Parathyroid adenoma (tissue), 2 donors: ENCODE data around the gene MRPL55.

Source experiments
- H2AFZ ChIP-seq: fragments of 300-600 bp; sonication (generic); one replicate; pipeline ENCODE4 v1.7.0; 2017; ENCODE audit warnings: antibody characterized with exemption, mild to moderate bottlenecking
- H3K27ac ChIP-seq: fragments of 300-600 bp; sonication (generic); one replicate; pipeline ENCODE4 v1.7.0; 2017
- H3K27me3 ChIP-seq: fragments of 300-600 bp; sonication (generic); one replicate; pipeline ENCODE4 v1.7.0; 2017; ENCODE audit warnings: low read length; ENCODE audit not compliant: control insufficient read depth, insufficient read depth
- H3K36me3 ChIP-seq: fragments of 300-600 bp; sonication (generic); one replicate; pipeline ENCODE4 v1.7.0; 2017; ENCODE audit warnings: low read length; ENCODE audit not compliant: control insufficient read depth, insufficient read depth
- H3K4me1 ChIP-seq: fragments of 300-600 bp; sonication (generic); one replicate; pipeline ENCODE4 v1.7.0; 2017; ENCODE audit warnings: control low read depth
- H3K4me2 ChIP-seq: fragments of 300-600 bp; sonication (generic); one replicate; pipeline ENCODE4 v1.7.0; 2017; ENCODE audit warnings: low read length
- H3K4me3 ChIP-seq: fragments of 300-600 bp; sonication (generic); one replicate; pipeline ENCODE4 v1.7.0; 2017; ENCODE audit warnings: low read depth, low read length
- H3K79me2 ChIP-seq: fragments of 300-600 bp; sonication (generic); one replicate; pipeline ENCODE4 v1.7.0; 2017; ENCODE audit warnings: control low read depth
- H3K9ac ChIP-seq: fragments of 300-600 bp; sonication (generic); one replicate; pipeline ENCODE4 v1.7.0; 2017; ENCODE audit warnings: mild to moderate bottlenecking
- H3K9me3 ChIP-seq: fragments of 300-600 bp; sonication (generic); one replicate; pipeline ENCODE4 v1.7.0; 2017; ENCODE audit warnings: low read length; ENCODE audit not compliant: control insufficient read depth
- TF ChIP-seq, protein P1 (sequence below): fragments of 300-600 bp; sonication (generic); IDR thresholded peaks from one replicate; pipeline ENCODE4 v1.7.0; 2017; ENCODE audit warnings: antibody characterized with exemption, mild to moderate bottlenecking
- donor health status: primary hyperparathyroidism.

The MRPL55 gene

DNA sequence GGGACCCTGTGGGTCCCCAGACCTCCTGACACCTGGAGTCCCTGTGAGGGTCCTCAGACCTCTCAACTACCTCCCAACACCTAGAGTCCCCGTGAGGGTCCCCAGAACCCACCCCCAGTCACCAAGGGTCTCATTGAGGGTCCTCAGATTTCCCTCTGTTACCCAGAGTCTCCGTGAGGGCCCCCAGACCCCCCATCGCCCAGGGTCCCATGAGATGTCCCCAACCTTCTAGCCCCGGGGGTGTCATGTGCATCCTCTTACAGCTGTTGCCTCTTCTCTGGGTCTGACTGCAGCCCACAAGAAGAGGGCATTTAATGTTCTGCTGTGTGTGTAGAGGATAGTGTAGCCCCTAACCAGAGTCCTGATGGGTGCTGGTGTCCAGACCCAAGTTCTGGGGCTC lies 38.7 kb upstream of the MRPL55 start:
- Histone ChIP-seq H3K27ac (no peak overlapping the region), H3K4me2 (no peak overlapping the region), H3K9ac (no peak overlapping the region), H3K9me3 (no peaks in the 10 kb centered on the region), H2AFZ (no peak overlapping the region), H3K4me1 (peaks cover 6% of the 10 kb centered on the region), H3K79me2 (peaks cover 44% of the 10 kb centered on the region), H3K36me3 (no peaks in the 10 kb centered on the region), H3K4me3 (no peak overlapping the region), H3K27me3 (no peaks in the 10 kb centered on the region)
- TF ChIP-seq, protein P1, sequence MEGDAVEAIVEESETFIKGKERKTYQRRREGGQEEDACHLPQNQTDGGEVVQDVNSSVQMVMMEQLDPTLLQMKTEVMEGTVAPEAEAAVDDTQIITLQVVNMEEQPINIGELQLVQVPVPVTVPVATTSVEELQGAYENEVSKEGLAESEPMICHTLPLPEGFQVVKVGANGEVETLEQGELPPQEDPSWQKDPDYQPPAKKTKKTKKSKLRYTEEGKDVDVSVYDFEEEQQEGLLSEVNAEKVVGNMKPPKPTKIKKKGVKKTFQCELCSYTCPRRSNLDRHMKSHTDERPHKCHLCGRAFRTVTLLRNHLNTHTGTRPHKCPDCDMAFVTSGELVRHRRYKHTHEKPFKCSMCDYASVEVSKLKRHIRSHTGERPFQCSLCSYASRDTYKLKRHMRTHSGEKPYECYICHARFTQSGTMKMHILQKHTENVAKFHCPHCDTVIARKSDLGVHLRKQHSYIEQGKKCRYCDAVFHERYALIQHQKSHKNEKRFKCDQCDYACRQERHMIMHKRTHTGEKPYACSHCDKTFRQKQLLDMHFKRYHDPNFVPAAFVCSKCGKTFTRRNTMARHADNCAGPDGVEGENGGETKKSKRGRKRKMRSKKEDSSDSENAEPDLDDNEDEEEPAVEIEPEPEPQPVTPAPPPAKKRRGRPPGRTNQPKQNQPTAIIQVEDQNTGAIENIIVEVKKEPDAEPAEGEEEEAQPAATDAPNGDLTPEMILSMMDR: no peak

DNA sequence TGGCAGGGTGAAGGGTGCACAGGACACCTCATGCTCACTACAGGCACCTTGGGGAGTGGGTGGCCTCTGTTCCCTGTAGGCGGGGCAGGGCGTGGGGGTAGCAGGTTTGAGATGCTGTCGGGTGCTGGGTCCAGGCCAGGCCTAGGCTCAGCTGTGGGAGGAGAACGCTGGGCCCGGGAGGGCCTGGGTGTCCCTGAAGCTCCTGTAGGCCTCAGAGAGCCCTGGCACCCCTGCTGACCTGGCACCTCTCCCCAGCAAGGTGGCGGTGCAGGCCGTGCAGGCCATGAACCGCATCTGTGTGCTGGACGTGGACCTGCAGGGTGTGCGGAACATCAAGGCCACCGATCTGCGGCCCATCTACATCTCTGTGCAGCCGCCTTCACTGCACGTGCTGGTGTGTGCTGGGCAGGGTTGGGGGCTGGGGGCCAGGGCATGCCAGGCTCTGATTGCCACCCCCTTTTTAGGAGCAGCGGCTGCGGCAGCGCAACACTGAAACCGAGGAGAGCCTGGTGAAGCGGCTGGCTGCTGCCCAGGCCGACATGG lies 38.1 kb upstream of the MRPL55 start:
- Histone ChIP-seq H3K4me1 (peaks cover 6% of the 10 kb centered on the region), H3K4me3 (no peak overlapping the region), H3K9ac (no peak overlapping the region), H3K9me3 (no peaks in the 10 kb centered on the region), H2AFZ (no peak overlapping the region), H3K4me2 (no peak overlapping the region), H3K27ac (no peak overlapping the region), H3K79me2 (peaks cover 50% of the 10 kb centered on the region), H3K36me3 (no peaks in the 10 kb centered on the region), H3K27me3 (no peaks in the 10 kb centered on the region)
- TF ChIP-seq, protein P1: no peak

DNA sequence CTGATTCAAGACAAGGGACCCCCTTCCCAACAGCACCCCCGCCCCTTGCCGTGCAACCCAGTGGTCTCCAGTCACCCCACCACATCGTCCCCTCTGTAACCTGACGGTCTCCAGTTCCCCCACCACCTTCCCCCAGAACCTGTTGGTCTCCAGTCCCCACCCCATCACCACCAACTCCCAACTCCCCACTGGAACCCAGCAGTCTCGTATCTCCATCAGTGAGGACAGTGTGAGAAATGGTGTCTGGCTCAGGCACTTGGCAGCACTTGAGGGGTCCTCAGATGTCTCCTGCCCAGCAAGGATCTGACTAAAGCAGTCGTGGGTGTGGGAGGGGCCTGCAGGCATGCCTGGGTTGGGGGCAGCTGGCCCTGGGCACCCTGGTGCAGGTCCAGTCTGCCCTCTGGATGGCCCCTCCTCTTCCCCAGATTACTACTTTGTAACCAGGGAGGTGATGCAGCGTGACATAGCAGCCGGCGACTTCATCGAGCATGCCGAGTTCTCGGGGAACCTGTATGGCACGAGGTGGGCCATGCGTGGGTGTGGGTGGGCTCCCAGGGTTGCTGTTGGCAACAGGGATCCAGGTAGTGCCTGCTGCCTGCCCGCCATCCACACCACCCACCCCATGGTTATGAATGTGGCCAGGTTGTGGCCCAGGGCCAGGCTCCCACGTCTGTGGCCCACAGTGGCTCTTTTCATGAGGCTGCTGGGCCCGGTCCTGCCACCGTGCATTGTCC lies 37.5 kb upstream of the MRPL55 start:
- Histone ChIP-seq H3K4me1 (peaks cover 5% of the 10 kb centered on the region), H3K27ac (no peak overlapping the region), H2AFZ (no peak overlapping the region), H3K9me3 (no peaks in the 10 kb centered on the region), H3K4me2 (no peak overlapping the region), H3K27me3 (no peaks in the 10 kb centered on the region), H3K4me3 (no peak overlapping the region), H3K36me3 (no peaks in the 10 kb centered on the region), H3K9ac (no peak overlapping the region), H3K79me2 (peaks cover 50% of the 10 kb centered on the region)
- TF ChIP-seq, protein P1: no peak

DNA sequence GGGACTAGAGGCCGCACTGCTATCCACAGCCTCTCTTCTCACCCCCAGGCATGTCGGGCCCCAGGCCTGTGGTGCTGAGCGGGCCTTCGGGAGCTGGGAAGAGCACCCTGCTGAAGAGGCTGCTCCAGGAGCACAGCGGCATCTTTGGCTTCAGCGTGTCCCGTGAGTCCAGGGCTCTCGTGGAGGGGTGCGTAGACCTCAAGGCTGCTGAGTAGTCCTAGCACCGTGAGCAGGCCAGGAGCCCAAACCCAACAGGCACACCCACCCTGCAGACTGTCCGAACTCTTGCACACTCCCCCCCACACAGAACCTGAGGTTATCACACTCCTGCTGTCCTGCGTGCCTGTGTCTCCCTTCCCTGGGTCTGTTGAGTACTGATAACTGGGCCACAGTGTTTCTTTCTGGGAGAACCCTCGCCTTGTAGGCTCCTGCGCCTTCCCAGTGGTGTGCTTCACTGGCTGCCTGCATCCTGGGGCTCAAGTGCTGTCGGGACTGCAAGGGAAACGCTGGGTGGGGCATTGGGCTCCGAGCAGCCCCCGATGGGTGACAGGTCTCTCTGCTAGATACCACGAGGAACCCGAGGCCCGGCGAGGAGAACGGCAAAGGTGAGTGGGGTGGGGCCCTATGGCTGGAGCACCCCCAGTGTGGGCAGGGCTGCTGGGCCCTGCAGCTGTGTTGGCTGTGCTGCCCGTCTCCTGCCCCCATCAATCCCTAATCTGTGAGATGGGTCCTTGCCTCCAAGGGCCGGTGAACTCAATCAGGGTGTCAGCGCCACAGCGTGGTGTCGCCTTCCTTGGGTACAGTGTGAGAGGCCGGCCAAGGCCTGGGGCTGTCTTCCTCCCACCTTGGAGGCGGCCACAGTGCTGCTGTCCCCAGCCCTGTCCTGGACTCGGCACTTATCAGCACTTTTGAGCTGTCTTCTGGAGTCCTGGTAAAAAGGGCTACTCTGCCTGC lies 36.6 kb upstream of the MRPL55 start:
- no peak overlapping the region for H3K27ac ChIP-seq
- H3K27me3 ChIP-seq: no peaks in the 10 kb centered on the region
- H2AFZ ChIP-seq: no peak overlapping the region
- H3K9me3 ChIP-seq: no peaks in the 10 kb centered on the region
- H3K4me1 ChIP-seq: peaks cover 4% of the 10 kb centered on the region
- H3K9ac ChIP-seq: no peak overlapping the region
- peaks cover 50% of the 10 kb centered on the region for H3K79me2 ChIP-seq
- no peak overlapping the region for H3K4me2 ChIP-seq
- TF ChIP-seq, protein P1: no peak
- H3K36me3 ChIP-seq: no peaks in the 10 kb centered on the region
- H3K4me3 ChIP-seq: no peak overlapping the region
